Activated T-cell treated with anti-CD3 and anti-CD28 coated beads for 4 hours (primary cell): Measurements from ENCODE around the gene HAGHL.
A peak's percentile ranks its signal among the peaks of the same experiment; 100 is the strongest.
"Not testable (repeated sequence)": the region's sequence is repeated elsewhere in the genome, so short reads cannot be mapped to it uniquely, and the experiment has no call there.

Source experiments
- DNase-seq: peaks from one replicate; pipeline ENCODE4 v3.0.0-alpha.2; 2020

Gene HAGHL

DNA sequence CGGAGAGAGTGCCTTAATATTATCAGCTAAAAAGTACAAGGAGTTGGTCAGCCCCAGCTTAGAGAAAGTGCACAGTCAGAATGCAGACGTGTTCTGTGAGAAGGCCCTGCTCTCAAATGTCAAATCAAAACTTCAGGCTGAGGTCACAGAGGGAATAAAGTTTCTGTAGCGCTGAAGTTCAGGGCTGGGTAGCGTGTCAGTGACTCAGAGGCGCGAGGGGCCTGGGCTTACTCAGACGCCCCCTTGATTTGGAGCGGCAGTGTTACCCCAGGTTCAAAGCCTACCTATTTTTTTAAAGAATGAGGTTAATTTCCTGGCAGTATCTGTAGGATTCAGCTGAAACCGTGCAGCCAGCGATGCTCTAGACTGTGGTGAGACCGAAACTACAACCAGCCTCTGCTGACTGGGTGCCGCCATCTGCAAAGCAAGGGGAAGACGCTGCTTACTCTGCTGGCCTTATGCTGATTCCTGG, 9.1 kb downstream of the HAGHL start:
- no peak for DNase-seq

DNA sequence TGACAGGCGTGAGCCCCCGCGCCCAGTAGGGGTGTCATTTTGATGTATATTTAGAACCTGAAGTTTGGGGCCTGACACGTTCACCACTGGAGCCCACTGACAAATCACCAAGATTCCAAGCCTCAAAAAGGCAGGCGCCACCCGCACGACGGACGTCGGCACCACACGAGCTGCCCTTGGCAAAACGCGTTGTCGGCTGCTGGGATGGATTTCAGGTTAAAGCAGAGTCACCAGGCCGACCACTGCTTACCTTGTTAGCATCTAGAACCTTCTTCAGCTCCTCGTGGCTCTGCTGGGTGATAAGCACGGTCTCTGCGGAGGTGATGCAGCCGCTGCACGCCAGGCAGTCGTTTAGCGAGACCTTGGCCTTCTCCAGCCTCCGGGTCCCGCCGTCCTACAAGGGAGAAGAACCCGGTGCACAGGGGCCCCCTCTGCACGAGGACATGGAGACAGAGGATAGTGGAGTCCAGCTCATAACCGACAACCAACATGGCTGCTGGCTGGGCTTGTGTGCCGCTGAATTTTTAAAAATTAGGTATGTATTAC, 10.1 kb downstream of the HAGHL start:
- no peak for DNase-seq

DNA sequence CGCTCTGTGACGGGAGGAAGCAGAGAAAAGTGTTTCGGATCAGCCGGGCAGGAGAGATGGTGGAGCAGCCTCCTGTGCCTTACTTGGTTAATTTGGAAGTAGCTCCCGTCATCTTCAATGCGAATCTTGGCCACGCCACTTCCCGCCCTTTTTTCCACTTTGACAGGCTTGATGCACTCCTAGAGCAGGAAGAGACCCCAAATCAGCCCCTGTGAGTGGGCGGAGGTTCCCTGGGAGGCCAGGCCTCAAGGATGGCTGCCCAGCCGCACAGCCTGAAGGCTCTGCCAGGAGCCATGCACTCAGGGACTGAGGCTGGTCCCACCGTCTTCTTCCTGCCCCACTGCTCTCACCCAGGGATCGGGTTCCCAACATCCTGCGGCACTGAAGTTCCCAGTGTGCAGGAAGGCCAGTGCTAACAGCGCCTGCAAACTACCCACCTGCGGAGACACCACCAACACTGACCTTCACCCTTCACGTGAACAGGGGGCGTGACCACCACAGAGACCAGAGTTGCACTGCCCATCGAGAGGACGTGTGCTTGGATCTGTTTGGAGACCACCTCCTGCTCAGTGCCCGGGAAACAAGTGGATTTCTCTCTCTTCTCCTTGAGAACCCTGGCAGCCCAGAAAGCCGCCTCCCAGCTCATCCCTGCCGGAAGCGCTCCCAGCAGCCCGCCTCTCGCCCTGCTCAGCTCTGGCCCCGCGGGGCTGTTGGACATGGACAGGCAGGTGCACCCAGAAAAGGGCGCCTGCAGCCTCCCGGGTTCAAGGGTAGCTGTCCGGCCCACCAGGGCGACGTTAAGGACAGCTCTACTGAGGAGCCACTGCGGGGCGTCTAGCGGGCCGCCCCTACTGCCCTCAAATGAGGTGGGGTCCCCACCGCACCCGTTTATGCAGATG, 12.9 kb downstream of the HAGHL start:
- no peak for DNase-seq

DNA sequence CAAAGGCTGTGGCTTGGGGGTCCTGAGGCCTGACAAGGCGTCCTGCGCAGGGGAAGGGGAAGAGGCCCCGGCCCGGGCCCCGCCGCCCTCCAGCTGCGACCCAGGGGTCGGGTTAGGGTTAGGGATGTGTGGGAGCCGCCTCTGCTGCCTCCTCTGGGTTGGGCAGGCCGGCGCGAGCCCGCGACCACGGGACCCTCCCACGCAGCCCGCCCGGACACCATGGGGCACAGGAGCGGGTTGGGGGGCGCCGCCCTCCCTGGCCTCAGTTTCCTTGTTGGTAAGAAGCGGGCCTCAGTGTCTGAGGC, 13.5 kb downstream of the HAGHL start:
- no peak for DNase-seq

DNA sequence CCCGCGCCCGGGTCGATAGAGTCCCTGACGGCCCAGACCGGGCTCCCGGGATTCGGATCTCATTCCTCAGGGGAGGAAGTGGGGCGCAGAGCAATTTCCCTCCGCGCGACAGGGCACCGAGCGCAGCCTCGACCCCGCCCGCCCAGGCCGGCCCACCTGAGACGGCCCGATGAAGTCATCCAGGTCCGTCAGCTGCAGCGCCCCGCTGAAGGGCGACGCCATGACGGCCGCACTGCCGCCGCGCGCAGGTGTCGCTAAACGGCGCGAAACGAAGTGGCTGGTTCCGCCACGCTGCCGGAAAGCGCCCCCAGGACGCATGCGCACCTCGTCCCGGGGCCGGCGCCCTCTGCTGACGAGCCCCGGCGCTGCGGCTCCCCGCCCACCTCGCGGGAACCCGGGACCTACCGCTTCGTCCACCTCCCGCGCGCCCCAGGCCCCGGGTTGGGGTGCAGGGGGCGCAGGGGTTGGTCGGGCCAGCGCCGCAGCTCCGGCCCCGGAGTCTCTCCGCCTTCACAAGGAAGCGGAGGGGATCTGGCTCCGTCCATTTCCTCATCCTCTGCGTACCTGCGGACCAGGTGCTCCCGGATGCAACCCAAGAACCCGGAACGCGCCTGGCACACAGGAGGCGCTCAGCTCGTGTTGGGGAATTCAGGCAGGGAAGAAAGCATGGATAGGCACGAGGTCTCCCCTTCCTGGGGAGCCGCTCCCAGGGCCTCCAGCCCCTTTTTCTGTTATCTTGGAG, 14.0 kb downstream of the HAGHL start, which contains the start of gene CIAO3:
TSS of gene CIAO3 (minus strand) at position 234 of the 742 bp plus-strand sequence. CDS start at position 222, 12 bp downstream.
- peak; percentile 90 for DNase-seq

DNA sequence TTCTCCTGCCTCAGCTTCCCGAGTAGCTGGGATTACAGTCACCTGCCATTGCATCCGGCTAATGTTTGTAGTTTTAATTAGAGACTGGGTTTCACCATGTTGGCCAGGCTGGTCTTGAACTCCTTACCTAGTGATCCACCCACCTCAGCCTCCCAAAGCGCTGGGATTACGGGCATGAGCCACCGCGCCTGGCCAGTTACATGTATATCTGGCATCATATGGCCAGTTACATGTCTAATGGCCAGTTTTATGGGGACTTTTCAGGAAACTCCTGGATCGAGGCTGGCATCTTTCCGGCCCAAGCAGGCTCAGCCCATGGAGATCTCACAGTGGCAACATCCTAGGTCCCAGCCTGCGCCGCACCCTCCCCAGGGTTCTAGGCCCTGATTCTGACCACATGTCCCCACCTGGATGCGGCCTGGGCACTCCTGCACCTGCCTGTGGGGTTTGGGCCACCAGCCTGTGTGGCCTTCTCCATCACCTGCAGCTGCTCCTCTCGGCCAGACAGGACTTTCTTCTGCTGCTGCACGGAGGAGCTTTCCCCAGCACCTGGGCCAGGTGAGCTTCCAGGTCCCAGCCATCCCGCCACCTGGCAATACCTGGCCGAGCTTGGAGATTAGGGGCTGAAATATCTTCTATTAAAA, 15.2 kb downstream of the HAGHL start:
- DNase-seq: no peak

DNA sequence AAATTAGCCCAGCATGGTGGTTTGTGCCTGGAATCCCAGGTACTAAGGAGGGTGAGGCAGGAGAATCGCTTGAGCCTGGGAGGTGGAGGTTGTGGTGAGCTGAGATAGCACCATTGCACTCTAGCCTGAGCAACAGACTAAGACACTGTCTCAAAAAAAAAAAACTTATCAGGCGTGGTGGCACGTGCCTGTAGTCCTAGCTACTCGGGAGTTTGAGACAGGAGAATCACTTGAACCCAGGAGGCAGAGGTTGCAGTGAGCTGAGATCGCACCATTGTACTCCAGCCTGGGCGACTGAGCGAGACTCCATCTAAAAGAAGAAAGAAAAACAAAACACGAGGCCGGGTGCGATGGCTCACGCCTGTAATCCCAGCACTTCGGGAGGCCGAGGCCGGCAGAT, 16.0 kb downstream of the HAGHL start:
- not testable (repeated sequence) for DNase-seq

DNA sequence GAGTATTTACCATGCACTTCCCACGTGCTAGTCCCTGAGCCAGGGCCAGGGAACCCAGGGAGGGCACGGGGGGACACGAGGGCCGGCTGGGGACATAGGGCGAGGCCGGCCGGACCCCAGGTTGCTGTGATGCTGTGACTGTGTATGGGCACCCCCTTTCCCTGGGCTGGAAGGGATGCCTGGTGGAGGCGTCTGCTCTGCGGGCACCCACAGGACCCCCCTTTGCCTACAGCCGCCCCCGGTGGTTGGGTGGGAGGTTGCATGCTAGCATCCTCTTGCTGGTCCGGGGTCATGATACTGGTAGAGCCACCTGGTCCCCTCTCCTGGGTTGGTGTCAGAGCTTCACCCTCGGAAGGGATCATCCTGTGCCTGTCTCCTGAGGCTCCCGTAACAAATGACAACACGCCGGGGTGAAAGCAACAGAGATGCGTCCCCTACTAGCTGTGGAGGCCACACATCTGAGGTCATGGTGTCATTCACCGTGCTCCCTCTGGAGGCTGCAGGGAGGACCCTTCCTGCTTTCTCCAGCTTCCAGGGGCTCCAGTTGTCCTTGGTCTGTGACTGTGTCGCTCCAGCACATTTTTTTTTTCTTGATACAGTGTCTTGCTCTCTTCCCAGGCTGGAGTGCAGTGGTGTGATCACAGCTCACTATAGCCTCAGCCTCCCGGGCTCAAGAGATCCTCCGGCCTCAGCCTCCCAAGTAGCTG, 17.0 kb downstream of the HAGHL start:
- DNase-seq: no peak

DNA sequence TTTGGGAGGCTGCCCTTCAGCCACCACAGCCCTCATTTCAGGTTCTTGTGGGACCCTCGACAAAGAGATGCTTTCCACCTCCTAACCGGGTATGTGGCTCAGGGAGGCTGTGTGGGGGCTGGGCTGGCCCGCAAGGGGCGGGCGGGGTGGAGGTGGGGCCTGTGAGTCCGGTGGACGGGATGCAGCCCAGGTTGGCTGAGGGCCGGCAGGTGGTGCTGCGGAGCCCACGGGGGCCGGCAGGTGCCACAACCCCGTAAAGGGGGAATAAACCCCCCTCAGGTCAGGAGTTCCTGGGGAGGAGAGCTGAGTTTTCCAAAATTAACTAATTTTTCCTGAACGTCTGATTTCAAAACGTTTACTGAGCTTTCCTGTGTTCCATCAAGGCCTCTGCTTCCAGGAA, 18.8 kb downstream of the HAGHL start:
- DNase-seq: no peak

DNA sequence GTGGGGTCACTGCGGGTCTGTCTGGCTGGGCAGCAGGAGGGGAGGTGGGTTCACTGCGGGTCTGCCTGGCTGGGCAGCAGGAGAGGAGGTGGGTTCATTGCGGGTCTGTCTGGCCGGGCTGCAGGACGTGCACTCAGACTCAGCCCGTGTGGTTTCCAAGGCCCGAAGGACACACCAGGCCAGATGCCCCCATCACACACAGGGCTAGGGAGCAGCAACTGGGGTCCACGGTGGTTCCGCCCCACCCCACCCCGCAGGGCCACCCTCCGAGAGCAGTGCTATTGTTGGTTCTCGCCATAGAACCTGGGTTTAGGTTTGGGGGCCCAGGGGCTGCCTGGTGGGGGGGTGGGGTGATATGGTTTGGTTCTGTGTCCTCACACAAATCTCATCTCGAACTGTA, 19.7 kb downstream of the HAGHL start:
- DNase-seq: no peak

DNA sequence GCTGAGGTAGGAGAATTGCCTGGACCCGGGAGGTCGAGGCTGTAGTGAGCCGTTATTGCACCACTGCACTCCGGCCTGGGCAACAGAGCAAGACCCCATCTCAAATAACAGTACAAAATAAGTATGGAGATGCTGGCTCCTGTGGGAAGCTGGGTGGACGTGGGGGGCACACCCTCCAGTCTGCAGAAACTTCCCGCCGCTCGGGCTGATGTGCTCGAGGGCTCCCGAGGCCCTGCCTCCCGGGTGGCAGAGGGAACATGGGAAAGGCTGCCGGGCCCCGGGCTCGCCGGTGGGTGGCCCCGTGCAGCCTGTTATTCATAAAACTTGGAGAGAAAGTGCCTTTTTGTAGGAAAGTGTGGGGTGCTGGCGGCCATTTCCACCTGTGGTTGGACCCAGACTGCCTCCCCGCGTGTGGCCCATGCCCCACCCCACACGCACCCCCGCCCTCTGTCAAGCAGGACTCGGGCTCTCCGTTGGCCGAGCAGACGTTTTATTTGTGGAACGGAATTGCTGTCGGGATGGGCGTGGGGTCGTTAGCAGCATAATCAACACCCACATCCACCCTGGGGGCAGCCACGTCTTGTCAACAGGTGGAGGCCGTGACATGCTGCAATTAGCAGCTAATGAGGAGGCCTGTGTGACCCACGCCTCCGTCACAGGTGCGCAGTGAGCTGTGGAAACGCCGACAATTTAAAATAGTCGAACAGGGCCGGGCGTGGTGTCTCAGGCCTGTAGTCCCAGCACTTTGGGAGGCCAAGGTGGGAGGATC, 21.3 kb downstream of the HAGHL start:
- no peak for DNase-seq

DNA sequence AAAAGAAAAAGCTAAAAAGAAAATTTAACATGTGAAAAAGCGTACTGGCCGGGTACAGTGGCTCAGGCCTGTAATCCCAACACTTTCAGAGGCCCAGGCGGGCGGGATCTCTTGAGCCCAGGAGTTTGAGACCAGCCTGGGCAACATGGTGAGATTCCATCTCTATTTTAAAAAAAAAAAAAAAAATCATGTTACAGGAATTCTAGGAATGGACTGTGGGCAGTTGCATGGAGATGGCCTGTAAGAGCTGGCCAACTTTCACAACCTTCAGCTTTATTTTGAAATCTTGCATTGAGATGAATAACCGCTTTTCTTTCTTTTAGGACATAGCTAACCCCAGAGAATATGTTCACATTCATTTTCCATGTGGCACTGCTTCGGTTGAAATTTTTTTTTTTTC, 22.1 kb downstream of the HAGHL start:
- no peak for DNase-seq

DNA sequence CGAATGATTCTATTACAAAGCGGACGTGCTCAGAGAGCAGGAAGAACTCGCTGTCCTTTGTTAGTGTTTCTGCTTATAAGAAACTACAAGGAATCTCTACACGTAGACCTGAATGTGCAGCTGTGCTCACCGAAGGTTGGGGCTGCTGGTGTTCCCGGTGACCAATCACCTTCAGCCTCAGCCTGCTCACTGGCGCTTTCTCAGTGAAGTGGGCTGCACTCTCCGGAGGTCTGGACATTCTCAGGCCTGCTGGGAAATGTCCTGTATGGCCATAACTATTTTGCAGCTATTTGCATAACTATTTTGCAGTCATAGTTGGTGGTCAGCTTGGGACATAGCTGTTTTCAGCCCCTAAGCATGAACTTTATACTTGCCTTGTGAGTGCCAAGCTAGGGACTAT, 23.6 kb downstream of the HAGHL start:
- DNase-seq: no peak

DNA sequence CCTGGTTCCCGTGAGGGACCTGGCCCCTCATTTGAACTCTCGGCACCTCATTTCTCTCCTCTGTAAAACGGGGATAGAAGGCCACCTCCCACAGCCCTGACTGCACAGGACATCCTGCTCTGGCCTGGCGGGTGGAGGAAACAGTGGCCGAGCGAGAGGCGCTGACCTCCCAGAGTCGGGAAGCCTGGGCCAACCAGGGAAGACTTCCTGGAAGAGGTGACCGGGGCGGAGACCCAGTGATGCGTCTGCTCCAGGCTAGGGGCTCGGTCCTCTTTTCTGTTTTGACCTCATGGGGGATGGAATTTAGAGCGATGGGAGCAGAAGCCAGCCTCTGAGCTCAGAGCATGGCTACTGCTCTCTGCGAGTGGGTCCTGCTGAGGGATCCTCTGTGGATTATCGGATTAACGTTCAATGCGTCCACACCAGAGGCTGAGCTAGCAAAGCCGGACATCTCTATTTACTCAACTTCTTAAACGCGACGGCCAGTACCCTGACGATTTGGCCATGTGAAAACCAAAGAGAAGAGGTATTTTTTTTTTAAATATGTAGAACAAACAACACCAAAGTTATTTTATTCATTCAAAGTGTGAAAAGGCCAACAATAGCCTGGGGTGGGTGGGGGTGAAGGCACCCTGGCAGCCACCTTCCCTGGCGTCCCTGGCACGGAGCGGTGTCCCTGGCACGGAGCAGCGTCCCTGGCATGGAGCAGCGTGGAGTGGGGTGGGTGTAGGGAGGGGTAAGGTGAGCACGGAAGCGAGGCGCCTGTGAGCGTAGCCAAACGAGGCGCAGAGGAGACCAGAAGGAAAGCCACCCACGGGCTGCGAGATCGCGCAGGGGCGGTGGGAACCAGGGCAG, 24.5 kb downstream of the HAGHL start:
- DNase-seq: no peak

DNA sequence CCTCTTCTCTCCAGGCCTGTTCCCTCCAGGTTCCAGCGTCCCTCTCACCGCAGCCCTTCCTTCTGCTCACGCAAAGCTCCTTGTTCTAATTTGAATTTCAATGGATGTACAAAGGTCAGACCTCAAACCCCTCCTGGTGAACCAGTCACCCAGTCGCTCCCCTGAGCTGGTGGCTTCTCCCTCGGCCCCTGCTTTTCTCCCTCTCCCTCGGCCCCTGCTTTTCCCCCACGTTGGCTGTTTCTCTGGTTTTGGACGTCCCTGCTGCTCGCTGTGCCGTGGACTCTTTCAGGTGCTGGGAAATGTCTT, 25.1 kb downstream of the HAGHL start:
- DNase-seq: no peak

DNA sequence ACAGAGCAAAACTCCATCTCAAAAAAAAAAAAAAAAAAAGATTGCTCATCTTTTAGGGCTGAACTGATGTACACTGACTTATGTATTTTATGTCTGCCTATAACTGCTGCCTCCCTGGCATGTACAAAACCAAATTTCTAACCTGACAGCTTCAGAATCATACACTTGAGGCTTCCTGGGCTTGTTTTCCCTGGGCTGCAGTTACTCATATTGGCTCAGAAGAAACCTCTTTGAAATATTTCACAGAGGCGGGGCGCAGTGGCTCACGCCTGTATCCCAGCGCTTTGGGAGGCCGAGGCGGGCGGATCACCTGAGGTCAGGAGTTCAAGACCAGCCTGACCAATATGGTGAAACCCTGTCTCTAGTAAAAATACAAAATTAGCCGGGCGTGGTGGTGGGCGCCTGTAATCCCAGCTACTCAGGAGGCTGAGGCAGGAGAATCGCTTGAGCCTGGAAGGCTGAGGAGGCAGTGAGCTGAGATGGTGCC, 27.3 kb downstream of the HAGHL start:
- not testable (repeated sequence) for DNase-seq

DNA sequence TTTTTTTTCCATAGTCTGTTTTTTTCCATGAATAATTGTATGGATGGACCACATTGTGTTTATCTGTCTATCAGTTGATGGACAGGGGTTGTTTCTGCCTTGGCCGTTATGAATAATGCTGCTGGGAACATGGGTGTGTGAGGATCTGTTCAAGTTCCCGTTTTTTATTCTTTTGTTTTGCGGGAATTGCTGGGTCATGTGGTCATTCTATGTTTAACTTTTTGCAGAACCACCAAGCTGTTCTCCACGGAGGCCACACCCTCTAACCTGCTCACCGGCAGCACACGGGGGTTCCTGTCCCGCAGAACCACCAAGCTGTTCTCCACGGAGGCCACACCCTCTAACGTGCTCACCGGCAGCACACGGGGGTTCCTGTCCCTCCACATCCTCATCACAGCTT, 27.8 kb downstream of the HAGHL start:
- DNase-seq: no peak

DNA sequence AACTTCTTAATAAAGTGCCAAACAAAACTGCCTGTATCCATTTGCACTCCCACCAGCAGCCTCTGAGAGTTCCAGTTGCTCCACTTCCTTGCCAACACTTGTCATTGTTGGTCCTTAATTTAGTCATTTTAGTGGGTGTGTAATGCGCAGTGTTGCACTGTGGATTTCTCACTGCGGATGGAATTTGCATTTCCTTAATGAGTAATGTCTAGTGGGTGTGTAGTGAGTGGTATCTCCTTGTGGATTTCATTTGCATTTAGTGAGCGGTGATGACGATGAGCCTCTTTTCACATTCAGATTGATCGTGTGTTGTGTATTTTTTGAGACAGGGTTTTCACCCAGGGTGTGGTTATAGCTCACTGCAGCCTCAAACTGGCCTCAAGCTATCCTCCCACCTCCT, 29.5 kb downstream of the HAGHL start:
- DNase-seq: no peak

DNA sequence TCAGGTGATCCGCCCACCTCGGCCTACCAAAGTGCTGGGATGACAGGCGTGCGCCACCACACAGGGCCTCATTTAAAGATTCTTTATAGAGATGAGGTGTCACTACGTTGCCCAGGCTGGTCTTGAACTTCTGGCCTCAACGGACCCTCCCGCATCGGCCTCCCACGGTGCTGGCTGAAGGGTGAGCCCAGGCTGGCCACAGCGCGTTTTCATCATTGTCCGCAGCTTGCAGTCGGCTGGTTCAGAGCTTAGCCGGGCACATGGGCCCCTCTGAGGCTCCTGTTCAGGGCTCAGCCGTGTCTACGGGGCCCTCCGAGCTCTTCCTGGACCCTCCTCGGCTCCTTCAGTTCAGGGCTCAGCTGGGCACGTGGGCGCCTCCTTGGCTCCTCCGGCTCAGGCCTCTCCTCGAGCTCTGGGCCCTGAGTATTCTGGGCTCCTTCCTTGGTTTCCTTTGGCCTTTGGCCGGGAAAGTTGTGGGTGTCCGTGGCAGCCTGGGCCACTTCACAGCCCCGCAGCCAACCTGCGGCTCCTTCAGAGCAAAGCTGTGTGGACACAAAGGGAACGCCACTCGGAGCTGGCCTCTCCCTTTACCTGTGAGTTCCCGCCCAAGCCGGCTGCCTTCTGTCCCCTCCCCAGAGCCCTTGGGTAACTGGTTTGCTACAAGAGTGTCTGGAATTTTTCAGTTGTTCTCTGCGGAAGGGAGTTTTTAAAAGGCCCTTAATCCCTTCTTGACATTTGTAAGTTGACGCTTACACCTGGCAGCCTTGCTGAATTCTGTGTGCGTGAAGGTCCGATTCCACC, 32.4 kb downstream of the HAGHL start:
- DNase-seq: no peak

DNA sequence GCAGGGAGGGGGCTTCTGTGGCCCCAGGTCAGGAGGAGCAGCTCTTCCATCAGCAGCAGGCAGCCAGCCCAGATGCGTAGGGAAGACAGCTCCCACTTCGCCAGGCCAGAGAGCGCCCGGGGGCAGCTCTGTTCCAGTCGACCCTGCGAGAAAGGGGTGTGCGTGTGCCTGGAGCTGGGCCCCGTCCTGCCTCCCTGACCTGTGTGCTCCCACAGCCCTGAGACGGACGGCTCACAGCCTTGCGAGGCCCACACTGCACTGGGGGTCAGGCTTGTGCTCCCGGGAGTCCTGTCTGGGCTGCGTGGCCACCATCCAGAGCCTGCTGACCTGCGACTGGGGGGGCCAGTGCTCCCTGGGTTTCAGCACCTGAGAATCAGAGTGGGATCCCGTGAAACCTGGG, 33.2 kb downstream of the HAGHL start:
- DNase-seq: no peak
